Head of caudate nucleus (tissue), 42 donors: ENCODE data around the gene KCNA10.
"Not testable (repeated sequence)": the region's sequence is repeated elsewhere in the genome, so short reads cannot be mapped to it uniquely, and the experiment has no call there.

Experiments used
- DNase-seq, 42 donors: peaks; one replicate each; pipeline versions ENCODE4 v3.0.0 to v3.0.0-alpha.2; 2020 to 2021; ENCODE audit warnings: mixed read lengths in 7 of 42
- intact Hi-C: fragments of 100-400 bp; cut with DNase I; formaldehyde crosslinking; loops from one replicate; pipeline ENCODE4 v1.15.0; 2022

KCNA10 gene

DNA sequence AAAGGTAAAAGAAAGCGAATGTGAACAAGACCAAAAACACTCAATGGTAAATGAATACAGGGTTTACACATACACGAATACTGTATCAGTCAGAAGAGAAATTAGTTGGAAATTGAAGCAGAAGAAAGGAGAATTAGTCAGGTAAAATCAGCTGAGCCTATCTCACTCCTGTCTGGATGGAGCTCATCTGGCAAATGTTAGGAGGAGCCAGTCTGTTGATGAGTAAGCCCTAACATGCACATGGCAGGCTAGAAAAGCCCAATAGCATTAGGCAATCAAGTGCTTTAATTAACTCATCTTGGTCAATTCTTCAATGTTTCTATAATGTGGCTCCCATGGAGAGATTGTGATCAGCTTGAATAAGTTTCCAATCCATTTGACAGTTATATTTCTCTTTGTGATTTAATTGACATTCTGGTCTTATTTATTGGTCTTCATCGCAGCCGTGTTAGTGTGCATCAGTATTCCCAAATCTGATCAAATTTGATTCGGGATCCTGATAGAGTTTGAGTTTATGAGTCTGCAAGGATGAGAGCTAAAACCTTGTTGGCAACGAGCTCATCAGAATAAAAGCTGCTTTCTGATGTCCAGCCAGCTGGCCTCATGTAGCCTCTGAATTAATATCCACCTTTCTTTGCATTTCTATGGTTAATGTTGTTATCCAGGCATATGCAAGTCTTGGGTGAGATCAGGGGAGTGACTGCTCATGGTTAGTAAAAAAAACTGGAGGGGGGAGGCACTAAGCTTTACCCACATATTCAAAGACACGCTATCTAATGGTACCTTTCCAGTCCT lies 22.1 kb upstream of the KCNA10 start:
- no peak for DNase-seq
- intact Hi-C loops = no loop called here

DNA sequence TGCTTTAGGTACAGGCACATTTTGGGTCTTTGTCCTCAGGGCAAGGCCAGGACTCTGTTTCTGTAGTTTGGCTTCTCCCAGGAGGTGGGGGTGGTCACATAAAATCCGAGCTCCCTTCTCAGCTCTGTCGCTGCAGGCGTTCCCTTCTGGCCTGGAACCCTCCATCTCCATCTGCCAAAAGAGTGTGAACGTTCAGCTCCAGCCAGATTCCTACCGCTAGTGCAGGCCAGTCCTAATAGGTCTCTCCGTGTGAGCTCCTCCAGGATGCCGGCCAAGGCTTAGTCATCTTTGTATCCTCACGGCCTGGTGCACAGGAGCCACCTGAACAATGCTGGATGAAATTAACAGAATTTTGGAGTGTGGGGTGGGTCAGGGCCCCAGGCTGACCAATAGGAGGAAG lies 19.9 kb upstream of the KCNA10 start:
- intact Hi-C loops = no loop called here
- DNase-seq = peak in 16 of 42 donors; percentile 9 to 79 (median 39)

DNA sequence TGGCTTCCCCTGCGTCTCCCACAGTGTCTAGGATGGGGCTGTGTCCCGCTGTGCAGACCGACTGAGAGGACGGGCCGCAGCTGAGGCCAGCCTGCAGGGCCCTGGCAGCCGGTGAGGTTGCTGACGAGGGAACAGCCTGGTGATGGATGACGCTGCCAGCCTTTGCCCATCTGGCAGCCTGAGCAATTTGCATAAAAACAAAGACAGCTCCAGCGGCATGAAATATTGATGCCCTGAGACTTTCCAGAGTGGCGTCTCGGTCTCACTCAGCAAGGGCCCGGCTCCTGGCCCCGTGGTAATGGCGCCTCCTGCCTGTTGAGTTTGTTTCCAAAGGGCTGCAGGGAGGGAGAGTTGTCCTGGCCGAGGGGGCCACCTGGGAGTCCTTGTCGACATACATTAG lies 19.1 kb upstream of the KCNA10 start:
- DNase-seq = peak in 41 of 42 donors; percentile 28 to 85 (median 66)
- intact Hi-C loops = no loop called here

GRCh38 chr1:110535985-110536384 lies 17.0 kb upstream of the KCNA10 start:
- intact Hi-C loops = no loop called here

DNA sequence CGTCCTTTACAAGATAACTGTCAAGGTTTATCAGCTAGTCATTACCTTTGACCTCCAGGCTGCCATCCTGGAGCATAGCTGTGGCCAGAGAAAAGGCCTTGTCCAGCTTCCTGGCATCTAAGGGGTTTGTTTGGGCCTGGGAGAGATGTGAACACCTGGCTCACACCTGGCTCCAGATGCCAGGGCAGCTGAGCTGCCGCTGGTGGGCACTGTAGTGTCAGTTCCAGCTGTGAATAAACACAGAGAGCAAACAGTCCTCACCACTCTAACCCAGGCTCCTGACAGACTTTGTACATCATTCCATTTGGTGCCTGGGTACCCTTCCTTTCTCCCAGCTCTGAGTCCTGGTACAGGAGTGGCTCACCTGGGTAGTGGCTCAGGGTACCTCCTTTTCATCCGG lies 14.3 kb upstream of the KCNA10 start:
- DNase-seq = no peak
- intact Hi-C loops = no loop called here

More at GRCh38 chr1:110535985-110536384, 17.0 kb upstream of the KCNA10 start:
- no peak for DNase-seq

DNA sequence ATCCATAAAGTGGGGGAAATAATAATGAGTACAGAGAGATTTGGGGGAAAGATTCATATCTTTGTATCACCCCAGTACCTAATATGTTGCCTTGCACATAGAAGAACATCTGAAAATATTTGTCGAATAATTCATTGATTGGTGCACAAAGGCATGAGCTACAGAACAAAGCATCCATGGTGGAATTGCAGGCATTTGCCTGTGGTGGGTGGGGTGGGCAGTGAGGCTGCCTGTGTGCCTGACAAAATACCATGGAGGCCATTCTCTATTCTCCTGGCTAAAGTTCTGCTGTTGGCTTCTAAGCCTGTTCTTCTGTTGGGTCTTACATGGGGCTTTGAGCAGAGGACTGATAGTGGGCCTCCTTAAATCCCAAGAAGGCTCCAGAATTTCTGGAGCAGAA lies 10.0 kb upstream of the KCNA10 start:
- intact Hi-C loops = loop anchor here (5.0 to 10.0 kb wide), 2 partner anchors 88 to 236 kb away; no protein-coding TSS in a partner anchor
- no peak for DNase-seq

- DNase-seq = no peak
- intact Hi-C loops = loop anchor here (5.0 to 10.0 kb wide), 2 partner anchors 91 to 239 kb away; no protein-coding TSS in a partner anchor
Measured at GRCh38 chr1:110526201-110526780, 7.3 kb upstream of the KCNA10 start.

- DNase-seq = no peak
- intact Hi-C loops = loop anchor here (5.0 to 10.0 kb wide), 2 partner anchors 92 to 240 kb away; no protein-coding TSS in a partner anchor
Measured at GRCh38 chr1:110525249-110525595, 6.2 kb upstream of the KCNA10 start.

DNA sequence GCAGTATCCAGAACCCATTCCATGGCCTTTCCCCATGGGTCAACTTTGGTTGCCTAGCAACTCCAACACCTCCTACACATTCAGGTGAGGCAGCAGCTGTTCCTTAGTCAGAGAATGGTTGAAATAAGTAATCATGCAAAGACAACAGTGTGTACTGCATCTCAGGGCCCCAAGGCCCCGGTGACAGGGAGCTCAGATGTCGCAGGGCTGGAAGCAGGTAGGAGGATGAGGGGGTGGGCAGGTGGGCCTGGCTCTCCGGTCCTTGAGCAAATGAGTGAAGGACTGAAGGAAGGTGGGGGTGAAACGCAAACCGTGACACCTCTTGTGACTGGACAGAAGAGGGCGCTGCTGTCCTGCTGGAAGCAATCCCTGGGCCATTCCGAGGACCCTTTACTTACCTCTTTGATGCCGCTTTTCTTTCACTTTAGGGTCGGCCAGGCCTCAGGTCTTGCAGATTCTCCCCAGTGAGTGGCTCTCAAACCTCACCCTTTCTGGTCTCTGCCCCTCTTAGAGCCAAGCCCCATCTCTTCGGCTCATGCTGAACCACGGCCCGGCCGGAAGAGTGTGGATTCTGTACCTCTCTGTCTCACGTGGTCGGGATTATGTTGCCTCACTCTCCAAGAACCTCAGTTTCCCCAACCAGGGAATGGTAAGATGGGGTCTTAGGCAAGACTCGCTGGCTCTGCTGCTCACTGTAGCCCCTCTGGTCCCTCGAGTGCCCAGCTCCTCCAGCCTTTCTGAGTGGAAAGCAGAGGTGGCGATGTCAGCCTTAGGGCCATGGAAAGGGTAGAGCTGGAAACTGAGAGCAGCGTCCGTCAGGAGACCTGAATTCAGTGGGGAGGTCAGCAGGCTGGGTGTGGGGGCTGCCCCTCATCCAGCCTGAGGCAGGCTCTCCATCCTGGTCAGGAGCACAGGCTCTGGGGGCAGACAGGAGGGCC lies 5.6 kb upstream of the KCNA10 start:
- intact Hi-C loops = loop anchor here (5.0 to 10.0 kb wide), 2 partner anchors 93 to 240 kb away; no protein-coding TSS in a partner anchor
- DNase-seq = peak; percentile 35 to 89 (median 74)

- no peak for DNase-seq
- intact Hi-C loops = loop anchor here (10.0 kb wide), 1 partner anchor 242 kb away; no protein-coding TSS in a partner anchor
Measured at GRCh38 chr1:110523011-110523410, 4.0 kb upstream of the KCNA10 start.

- intact Hi-C loops = loop anchor here (10.0 kb wide), 1 partner anchor 242 kb away; no protein-coding TSS in a partner anchor
- no peak for DNase-seq
Measured at GRCh38 chr1:110522560-110522959, 3.6 kb upstream of the KCNA10 start.

GRCh38 chr1:110520827-110521226 lies 1.9 kb upstream of the KCNA10 start:
- intact Hi-C loops = loop anchor here (10.0 kb wide), 1 partner anchor 244 kb away; no protein-coding TSS in a partner anchor
- no peak for DNase-seq

DNA sequence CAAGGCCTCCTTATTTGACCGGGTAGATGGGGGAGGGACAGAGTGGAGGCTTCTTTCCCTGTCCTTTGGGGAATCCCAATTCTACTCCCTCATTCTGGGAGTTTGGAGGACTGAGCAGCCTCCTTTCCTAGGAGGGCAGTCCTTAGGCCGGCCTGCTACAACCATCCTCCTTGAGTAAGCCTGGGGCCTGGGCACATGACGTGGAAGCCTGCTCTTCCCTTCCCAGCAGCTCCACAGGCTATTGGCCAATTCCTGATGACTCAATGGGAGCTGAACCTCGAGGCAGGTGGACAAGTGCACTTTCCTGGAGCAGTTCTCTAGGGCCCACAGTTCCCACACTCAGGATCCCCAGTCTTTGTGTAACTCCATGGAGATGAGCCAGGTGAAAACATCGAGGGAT lies 3.1 kb downstream of the KCNA10 start:
- no peak for DNase-seq
- intact Hi-C loops = no loop called here

DNA sequence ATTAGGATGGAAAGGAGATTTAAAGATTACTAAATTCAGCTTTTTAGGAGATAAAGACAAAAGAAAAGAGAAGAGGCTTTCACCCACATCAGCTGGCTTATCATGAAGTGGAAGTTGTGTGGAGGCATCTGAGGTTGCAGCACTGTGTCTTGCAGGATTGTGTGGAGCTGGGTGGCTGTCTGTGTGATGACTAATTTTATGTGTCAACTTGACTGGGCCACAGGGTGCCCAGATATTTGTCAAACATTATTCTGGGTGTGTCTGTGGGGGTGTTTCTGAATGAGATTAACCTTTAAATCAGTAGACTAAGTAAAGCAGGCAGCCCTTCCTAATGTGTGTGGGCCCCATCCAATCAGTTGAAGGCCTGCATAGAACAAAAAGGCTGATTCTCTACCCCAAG lies 3.9 kb downstream of the KCNA10 start:
- intact Hi-C loops = no loop called here
- DNase-seq = no peak

DNA sequence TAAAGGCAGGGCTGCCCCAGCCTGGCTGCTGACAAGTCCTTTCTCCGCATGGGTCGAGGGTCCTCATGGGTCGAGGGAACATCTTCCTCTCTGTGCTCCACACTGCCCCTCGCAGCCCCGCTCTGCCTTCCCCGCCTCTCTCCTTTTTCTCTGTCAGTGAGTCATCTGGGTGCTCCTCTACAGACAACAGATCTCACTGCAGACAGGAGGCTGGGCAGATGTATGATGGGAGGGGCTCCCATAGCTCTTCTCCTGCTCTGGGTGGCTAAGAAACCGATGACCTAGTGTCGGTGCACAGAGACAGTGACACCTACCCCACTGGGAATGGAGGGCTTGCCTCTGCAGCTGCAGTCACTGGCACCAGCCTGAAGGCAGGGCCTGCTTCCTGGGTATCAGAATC lies 5.5 kb downstream of the KCNA10 start:
- intact Hi-C loops = no loop called here

GRCh38 chr1:110511436-110511835 lies 7.5 kb downstream of the KCNA10 start:
- DNase-seq = no peak
- intact Hi-C loops = no loop called here

More for the DNA sequence above, 5.5 kb downstream of the KCNA10 start:
- peak in 31 of 42 donors; percentile 9 to 72 (median 39) for DNase-seq

DNA sequence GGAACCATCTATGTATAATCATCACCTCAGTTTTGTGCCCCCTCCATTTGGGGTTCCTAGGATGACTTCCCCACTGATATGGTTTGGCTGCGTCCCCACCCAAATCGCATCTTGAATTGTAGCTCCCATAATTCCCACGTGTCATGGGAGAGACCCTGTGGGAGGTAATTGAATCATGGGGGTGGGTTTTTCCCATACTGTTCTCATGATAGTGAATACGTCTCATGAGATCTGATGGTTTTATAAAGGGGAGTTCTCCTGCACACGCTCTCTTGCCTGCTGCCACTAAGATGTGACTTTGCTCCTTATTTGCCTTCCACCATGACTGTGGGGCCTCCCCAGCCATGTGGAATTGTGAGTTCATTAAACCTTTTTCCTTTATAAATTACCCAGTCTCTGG lies 8.1 kb downstream of the KCNA10 start:
- peak in 3 of 42 donors; percentile 5 to 43 (median 31) for DNase-seq
- intact Hi-C loops = not testable (repeated sequence)

GRCh38 chr1:110509655-110510054 lies 9.3 kb downstream of the KCNA10 start:
- intact Hi-C loops = no loop called here
- no peak for DNase-seq
